Neuronal stem cell (in vitro differentiated cells): ENCODE data around the gene MAPK4.

ENCODE experiments used
- DNase-seq: peaks from one replicate; pipeline ENCODE4 v3.0.0-alpha.2; 2013; ENCODE audit warnings: low spot score
- H2AFZ ChIP-seq: one replicate; pipeline ENCODE4 v1.6.1; 2013; ENCODE audit warnings: mild to moderate bottlenecking, low read length, inconsistent platforms
- H2AK5ac ChIP-seq: 2 replicates; pipeline ENCODE4 v1.6.1; 2013; ENCODE audit warnings: low read depth, mild to moderate bottlenecking, inconsistent platforms, low read length, moderate library complexity, mixed read lengths
- H2BK120ac ChIP-seq: 2 replicates; pipeline ENCODE4 v1.6.1; 2013; ENCODE audit warnings: low read depth, mild to moderate bottlenecking, inconsistent platforms, low read length, moderate library complexity, mixed read lengths
- H2BK12ac ChIP-seq: one replicate; pipeline ENCODE4 v1.6.1; 2013; ENCODE audit warnings: low read length, inconsistent platforms
- H2BK15ac ChIP-seq: 2 replicates; pipeline ENCODE4 v1.6.1; 2013; ENCODE audit warnings: mild to moderate bottlenecking, low read length, inconsistent platforms, mixed read lengths
- H2BK5ac ChIP-seq: one replicate; pipeline ENCODE4 v1.6.1; 2013; ENCODE audit warnings: inconsistent platforms, mild to moderate bottlenecking, low read length, moderate library complexity
- H3K14ac ChIP-seq: one replicate; pipeline ENCODE4 v1.6.1; 2013; ENCODE audit warnings: low read length, inconsistent platforms
- H3K18ac ChIP-seq: 2 replicates; pipeline ENCODE4 v1.6.1; 2013; ENCODE audit warnings: low read length, inconsistent platforms
- H3K23ac ChIP-seq: 2 replicates; pipeline ENCODE4 v1.6.1; 2013; ENCODE audit warnings: low read depth, mild to moderate bottlenecking, mixed read lengths, low read length, inconsistent platforms; ENCODE audit not compliant: poor library complexity
- H3K27ac ChIP-seq: replicated peaks from 3 replicates; pipeline ENCODE4 v1.5.1; 2013; ENCODE audit warnings: low read length, inconsistent platforms
- H3K27me3 ChIP-seq, 3 experiments: 2 replicates each; pipeline ENCODE4 v1.6.1; 2013; ENCODE audit warnings: low read length in 3 of 3, mild to moderate bottlenecking in 2 of 3, inconsistent platforms in 1 of 3, low read depth in 1 of 3, mixed read lengths in 1 of 3, moderate library complexity in 1 of 3; ENCODE audit not compliant: control insufficient read depth in 3 of 3, insufficient read depth in 3 of 3
- H3K36me3 ChIP-seq, 2 donors: replicated peaks in 1 of 2; 2 replicates each; pipeline ENCODE4 v1.6.1; 2013; ENCODE audit warnings: low read length in 2 of 2; ENCODE audit not compliant: control insufficient read depth in 2 of 2, insufficient read depth in 2 of 2
- H3K4ac ChIP-seq: 2 replicates; pipeline ENCODE4 v1.6.1; 2013; ENCODE audit warnings: inconsistent platforms, mild to moderate bottlenecking, low read length, moderate library complexity
- H3K4me1 ChIP-seq, 2 donors: 1 replicate in 1 of 2; 2 replicates in 1 of 2; pipeline ENCODE4 v1.6.1; 2013; ENCODE audit warnings: low read length in 2 of 2, low read depth in 1 of 2; ENCODE audit not compliant: control insufficient read depth in 2 of 2, insufficient read depth in 1 of 2
- H3K4me2 ChIP-seq: one replicate; pipeline ENCODE4 v1.6.1; 2013; ENCODE audit warnings: mild to moderate bottlenecking, low read length, inconsistent platforms; ENCODE audit not compliant: insufficient read depth, poor library complexity, severe bottlenecking
- H3K4me3 ChIP-seq, 2 donors: 2 replicates each; pipeline ENCODE4 v1.5.1; 2013; ENCODE audit warnings: low read length in 2 of 2, mild to moderate bottlenecking in 2 of 2, inconsistent platforms in 1 of 2, moderate library complexity in 1 of 2
- H3K79me1 ChIP-seq: one replicate; pipeline ENCODE4 v1.6.1; 2013; ENCODE audit warnings: low read depth, mild to moderate bottlenecking, inconsistent platforms, low read length, moderate library complexity
- H3K9ac ChIP-seq: one replicate; pipeline ENCODE4 v1.6.1; 2013; ENCODE audit warnings: mild to moderate bottlenecking, low read depth, low read length, inconsistent platforms; ENCODE audit not compliant: poor library complexity
- H3K9me3 ChIP-seq, 2 donors: replicated peaks in 1 of 2; 2 replicates each; pipeline versions ENCODE3 to v1.6.1; 2013; ENCODE audit warnings: low read length in 2 of 2, mild to moderate bottlenecking in 2 of 2, inconsistent platforms in 1 of 2, low read depth in 1 of 2, mixed read lengths in 1 of 2, moderate library complexity in 1 of 2; ENCODE audit not compliant: control insufficient read depth in 2 of 2, insufficient read depth in 1 of 2
- H4K8ac ChIP-seq: one replicate; pipeline ENCODE4 v1.6.1; 2013; ENCODE audit warnings: low read depth, mild to moderate bottlenecking, inconsistent platforms, low read length, moderate library complexity
- H4K91ac ChIP-seq: one replicate; pipeline ENCODE4 v1.6.1; 2013; ENCODE audit warnings: low read length, low read depth, mild to moderate bottlenecking, inconsistent platforms; ENCODE audit not compliant: poor library complexity
- WGBS, 2 donors: extraction: QIAGEN DNeasy Blood & Tissue Kit; methylation state at CpG; one replicate each; pipeline ENCODE4 v1.1.7; 2013; ENCODE audit warnings: missing lambda C conversion rate in 2 of 2, mixed read lengths in 1 of 2; ENCODE audit not compliant: insufficient read length in 2 of 2, insufficient replicate concordance in 1 of 2; ENCODE audit errors: extremely low coverage in 2 of 2; 5-methylcytosine and 5-hydroxymethylcytosine counted together

MAPK4 gene

DNA sequence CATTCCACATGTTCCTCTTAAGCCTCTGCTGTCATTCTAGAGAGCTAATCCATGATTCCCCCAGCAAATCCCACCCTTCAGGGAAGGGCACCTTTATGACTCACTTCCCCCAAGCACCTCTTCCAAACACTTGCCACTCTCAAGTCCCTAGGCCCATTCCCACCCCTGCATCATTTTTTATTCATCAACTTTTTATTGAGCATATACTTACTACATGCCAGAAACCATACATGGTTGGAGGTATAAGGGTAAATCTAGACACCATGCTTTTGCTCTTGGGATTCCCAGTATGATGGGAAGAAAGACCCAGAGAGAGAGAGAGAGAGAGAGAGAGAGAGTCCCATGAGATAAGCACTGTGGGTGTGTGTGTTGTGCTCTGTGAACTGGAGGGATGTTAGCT is 87.9 kb downstream of the MAPK4 start:
- H3K79me1 ChIP-seq, result no peaks in the 10 kb centered on the region

DNA sequence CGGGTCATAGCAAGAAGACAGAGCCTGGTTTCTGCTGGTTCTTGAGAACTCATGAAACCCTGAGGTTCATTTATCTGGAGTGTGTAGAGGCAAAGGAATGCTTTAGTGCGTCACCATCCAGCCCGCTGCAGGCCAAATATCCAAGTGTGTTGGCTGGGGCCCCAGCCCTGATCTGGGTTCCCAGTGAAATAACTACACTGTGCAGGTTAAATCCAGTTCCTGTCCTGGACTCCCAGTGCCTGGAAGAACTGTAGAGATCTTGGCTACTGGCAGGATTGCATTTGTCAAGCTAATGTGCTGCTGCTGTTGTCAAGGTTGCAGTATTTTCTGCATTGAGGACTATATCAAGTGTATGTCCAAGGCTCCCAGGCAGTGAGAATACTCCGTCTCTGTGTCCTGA is 89.9 kb downstream of the MAPK4 start:
- H3K4me1 ChIP-seq, result peaks cover 0 to 16% of the 10 kb centered on the region in 2 donors
- H2AK5ac ChIP-seq, result no peak overlapping the region
- H3K27ac ChIP-seq, result no peak overlapping the region
- H3K4ac ChIP-seq, result no peak overlapping the region
- H3K4me2 ChIP-seq, result no peak overlapping the region
- H3K18ac ChIP-seq, result no peak overlapping the region
- no peak overlapping the region for H4K91ac ChIP-seq
- H3K79me1 ChIP-seq, result no peaks in the 10 kb centered on the region
- H3K9ac ChIP-seq, result no peak overlapping the region
- H3K27me3 ChIP-seq, result no peaks in the 10 kb centered on the region
- no peak overlapping the region for H4K8ac ChIP-seq
- no peak overlapping the region for H3K14ac ChIP-seq
- no peak overlapping the region for H2BK12ac ChIP-seq
- no peak overlapping the region for H2BK120ac ChIP-seq
- no CpG with 5 or more reads among the region's 4 CpGs for WGBS, 2 donors
- H2BK15ac ChIP-seq, result no peak overlapping the region
- H3K36me3 ChIP-seq, result no peaks in the 10 kb centered on the region
- no peak overlapping the region for H3K23ac ChIP-seq
- H3K4me3 ChIP-seq, result no peak overlapping the region
- H3K9me3 ChIP-seq, result no peaks in the 10 kb centered on the region
- no peak for DNase-seq
- H2BK5ac ChIP-seq, result no peak overlapping the region
- H2AFZ ChIP-seq, result no peak overlapping the region

More for the DNA sequence above, 87.9 kb downstream of the MAPK4 start:
- Histone ChIP-seq H2BK15ac (no peak overlapping the region), H3K14ac (no peak overlapping the region), H3K9me3 (no peaks in the 10 kb centered on the region), H3K4me1 (peaks cover 0 to 13% of the 10 kb centered on the region in 2 donors), H2AFZ (no peak overlapping the region), H4K91ac (no peak overlapping the region), H3K23ac (no peak overlapping the region), H4K8ac (no peak overlapping the region), H3K4me3 (peak overlapping the region in 1 of 2 donors; percentile 49), H2BK5ac (no peak overlapping the region), H3K27me3 (no peaks in the 10 kb centered on the region), H3K36me3 (no peaks in the 10 kb centered on the region), H2BK12ac (no peak overlapping the region), H3K18ac (no peak overlapping the region), H3K27ac (no peak overlapping the region), H2AK5ac (no peak overlapping the region), H3K4ac (no peak overlapping the region), H2BK120ac (no peak overlapping the region), H3K4me2 (no peak overlapping the region), H3K9ac (no peak overlapping the region)
- DNase-seq, result no peak

GRCh38 chr18:50651334-50651733 is 91.4 kb downstream of the MAPK4 start:
- Histone ChIP-seq H3K18ac (no peak overlapping the region), H2BK15ac (no peak overlapping the region), H4K8ac (no peak overlapping the region), H3K4me1 (peaks cover 0 to 17% of the 10 kb centered on the region in 2 donors), H2BK12ac (no peak overlapping the region), H3K9me3 (no peaks in the 10 kb centered on the region), H2BK5ac (no peak overlapping the region), H3K14ac (no peak overlapping the region), H3K4me3 (no peak overlapping the region), H2AFZ (no peak overlapping the region), H4K91ac (no peak overlapping the region), H3K4ac (no peak overlapping the region), H2AK5ac (no peak overlapping the region), H3K27me3 (no peaks in the 10 kb centered on the region), H3K9ac (no peak overlapping the region), H3K23ac (no peak overlapping the region), H3K27ac (no peak overlapping the region), H3K36me3 (no peaks in the 10 kb centered on the region), H3K4me2 (no peak overlapping the region), H2BK120ac (no peak overlapping the region), H3K79me1 (no peaks in the 10 kb centered on the region)
- WGBS, 2 donors, result no CpG with 5 or more reads among the region's 7 CpGs
- DNase-seq, result no peak

GRCh38 chr18:50653402-50654093 is 93.7 kb downstream of the MAPK4 start:
- Histone ChIP-seq H2BK120ac (no peak overlapping the region), H2AK5ac (no peak overlapping the region), H3K4me1 (peaks cover 0 to 11% of the 10 kb centered on the region in 2 donors), H3K4me3 (no peak overlapping the region), H3K4me2 (no peak overlapping the region), H4K8ac (no peak overlapping the region), H2BK5ac (no peak overlapping the region), H3K14ac (no peak overlapping the region), H2BK12ac (no peak overlapping the region), H3K36me3 (no peaks in the 10 kb centered on the region), H2BK15ac (no peak overlapping the region), H3K9me3 (no peaks in the 10 kb centered on the region), H3K9ac (no peak overlapping the region), H3K23ac (no peak overlapping the region), H3K4ac (no peak overlapping the region), H4K91ac (no peak overlapping the region), H3K27ac (no peak overlapping the region), H3K27me3 (no peaks in the 10 kb centered on the region), H3K79me1 (no peaks in the 10 kb centered on the region), H2AFZ (no peak overlapping the region), H3K18ac (no peak overlapping the region)
- DNase-seq, result no peak
- no CpG with 5 or more reads among the region's 11 CpGs for WGBS, 2 donors
